HepG2 (cell line): Measurements from ENCODE around the gene NUDT7. TPM values are rescaled to one million over a fixed set of nuclear protein-coding genes. Genes with fewer than 3 reads are reported as not detected.
A peak's percentile ranks its signal among the peaks of the same experiment; 100 is the strongest.

Experiments used
- AHDC1 ChIP-seq: sonication (generic); formaldehyde crosslinking; IDR thresholded peaks from 2 replicates; pipeline ENCODE4 v1.5.1; 2020; ENCODE audit warnings: mild to moderate bottlenecking, missing genetic modification reagents, borderline replicate concordance
- FOXK1 ChIP-seq: sonication (generic); formaldehyde crosslinking; IDR thresholded peaks from 2 replicates; pipeline ENCODE4 v1.4.0; 2020; ENCODE audit warnings: low read depth, missing genetic modification reagents, borderline replicate concordance
- KDM6A ChIP-seq: IDR thresholded peaks from 2 replicates; pipeline ENCODE4 v1.6.1; 2016; ENCODE audit warnings: low read depth
- RAD21 ChIP-seq: fragments of 450-650 bp; formaldehyde crosslinking; IDR thresholded peaks from 2 replicates; pipeline ENCODE4 v1.5.0; 2020; ENCODE audit warnings: mild to moderate bottlenecking
- ZBTB40 ChIP-seq, 2 experiments: fragments of 450-650 bp in 1 of 2; sonication (generic) in 1 of 2; formaldehyde crosslinking in 1 of 2; IDR thresholded peaks; 2 replicates each; pipeline versions ENCODE4 v1.6.1 to v1.8.0; 2016 to 2022; ENCODE audit warnings: antibody characterized with exemption in 1 of 2, mild to moderate bottlenecking in 1 of 2, missing genetic modification reagents in 1 of 2
- ZNF569 ChIP-seq: sonication (generic); formaldehyde crosslinking; IDR thresholded peaks from 2 replicates; pipeline ENCODE4 v1.5.0; 2020; ENCODE audit warnings: mild to moderate bottlenecking, missing genetic modification reagents, moderate library complexity, borderline replicate concordance
- polyA plus RNA-seq, 8 experiments: library from polyadenylated mRNA; depleted of rRNA in 3 of 8; stranded (reverse) in 7 of 8; unstranded in 1 of 8; fragments of >200 nt; fragmentation: Illumina TruSeq in 4 of 8; extraction: Trizol in 4 of 8; gene quantifications; 2 replicates each; pipeline versions ENCODE4 v1.2.1 to v1.2.3, GENCODE V29; 2011 to 2016; ENCODE audit warnings: low read depth in 4 of 8, missing spikeins in 1 of 8, mixed read lengths in 1 of 8; ENCODE audit not compliant: insufficient read depth in 1 of 8
- total RNA-seq, 5 experiments: library from RNA; depleted of rRNA; stranded (reverse); fragments of >200 nt; fragmentation: Illumina TruSeq; extraction: Trizol; gene quantifications; 2 replicates each; pipeline ENCODE4 v1.2.3, GENCODE V29; 2016; ENCODE audit warnings: low read depth in 1 of 5
- TF ChIP-seq, protein P1 (sequence below): IDR thresholded peaks from 2 replicates; pipeline ENCODE4 v1.6.1; 2016; ENCODE audit warnings: missing compliant biosample characterization, missing genetic modification reagents, borderline replicate concordance
- TF ChIP-seq, protein P2 (sequence below): sonication (generic); formaldehyde crosslinking; IDR thresholded peaks from 2 replicates; pipeline ENCODE4 v1.5.0; 2020; ENCODE audit warnings: missing genetic modification reagents

Gene NUDT7
- total and polyA plus RNA-seq, 2 of the 13 experiments (the other 11 are each of a cell fraction or from before 2014, with no cell fraction given), result 14.3 to 23.9 TPM

GRCh38 chr16:77736879-77737278 lies 14.6 kb downstream of the NUDT7 start (continued):
- TF ChIP-seq, protein P1, sequence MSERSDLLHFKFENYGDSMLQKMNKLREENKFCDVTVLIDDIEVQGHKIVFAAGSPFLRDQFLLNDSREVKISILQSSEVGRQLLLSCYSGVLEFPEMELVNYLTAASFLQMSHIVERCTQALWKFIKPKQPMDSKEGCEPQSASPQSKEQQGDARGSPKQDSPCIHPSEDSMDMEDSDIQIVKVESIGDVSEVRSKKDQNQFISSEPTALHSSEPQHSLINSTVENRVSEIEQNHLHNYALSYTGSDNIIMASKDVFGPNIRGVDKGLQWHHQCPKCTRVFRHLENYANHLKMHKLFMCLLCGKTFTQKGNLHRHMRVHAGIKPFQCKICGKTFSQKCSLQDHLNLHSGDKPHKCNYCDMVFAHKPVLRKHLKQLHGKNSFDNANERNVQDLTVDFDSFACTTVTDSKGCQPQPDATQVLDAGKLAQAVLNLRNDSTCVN (CRISPR knock-in tag), result no peak
- TF ChIP-seq, protein P2, sequence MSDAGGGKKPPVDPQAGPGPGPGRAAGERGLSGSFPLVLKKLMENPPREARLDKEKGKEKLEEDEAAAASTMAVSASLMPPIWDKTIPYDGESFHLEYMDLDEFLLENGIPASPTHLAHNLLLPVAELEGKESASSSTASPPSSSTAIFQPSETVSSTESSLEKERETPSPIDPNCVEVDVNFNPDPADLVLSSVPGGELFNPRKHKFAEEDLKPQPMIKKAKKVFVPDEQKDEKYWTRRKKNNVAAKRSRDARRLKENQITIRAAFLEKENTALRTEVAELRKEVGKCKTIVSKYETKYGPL (CRISPR knock-in tag), result peak; percentile 53; the same call in 1 of the 2 replicates
- TF ChIP-seq AHDC1 (peak; percentile 91), ZBTB40 (IDR thresholded peaks at IDR 0.05) (no peak), ZBTB40 (CRISPR knock-in tag; IDR thresholded peaks at IDR 0.05) (no peak), RAD21 (no peak), ZNF569 (no peak), FOXK1 (peak; percentile 82; the same call in 1 of the 2 replicates), KDM6A (CRISPR knock-in tag) (peak; percentile 54; the same call in 1 of the 2 replicates)
